NCI-H82 treated with DMSO at 0.1 percent for 48 hours (cell line): ENCODE results near the gene KDM3B.
"Not testable (repeated sequence)": the region's sequence is repeated elsewhere in the genome, so short reads cannot be mapped to it uniquely, and the experiment has no call there.

ENCODE experiments used
- DNase-seq: peaks from one replicate; lab custom pipeline; 2025; ENCODE audit not compliant: unreplicated experiment; lab: John Stamatoyannopoulos, UW

Gene KDM3B, protein sequence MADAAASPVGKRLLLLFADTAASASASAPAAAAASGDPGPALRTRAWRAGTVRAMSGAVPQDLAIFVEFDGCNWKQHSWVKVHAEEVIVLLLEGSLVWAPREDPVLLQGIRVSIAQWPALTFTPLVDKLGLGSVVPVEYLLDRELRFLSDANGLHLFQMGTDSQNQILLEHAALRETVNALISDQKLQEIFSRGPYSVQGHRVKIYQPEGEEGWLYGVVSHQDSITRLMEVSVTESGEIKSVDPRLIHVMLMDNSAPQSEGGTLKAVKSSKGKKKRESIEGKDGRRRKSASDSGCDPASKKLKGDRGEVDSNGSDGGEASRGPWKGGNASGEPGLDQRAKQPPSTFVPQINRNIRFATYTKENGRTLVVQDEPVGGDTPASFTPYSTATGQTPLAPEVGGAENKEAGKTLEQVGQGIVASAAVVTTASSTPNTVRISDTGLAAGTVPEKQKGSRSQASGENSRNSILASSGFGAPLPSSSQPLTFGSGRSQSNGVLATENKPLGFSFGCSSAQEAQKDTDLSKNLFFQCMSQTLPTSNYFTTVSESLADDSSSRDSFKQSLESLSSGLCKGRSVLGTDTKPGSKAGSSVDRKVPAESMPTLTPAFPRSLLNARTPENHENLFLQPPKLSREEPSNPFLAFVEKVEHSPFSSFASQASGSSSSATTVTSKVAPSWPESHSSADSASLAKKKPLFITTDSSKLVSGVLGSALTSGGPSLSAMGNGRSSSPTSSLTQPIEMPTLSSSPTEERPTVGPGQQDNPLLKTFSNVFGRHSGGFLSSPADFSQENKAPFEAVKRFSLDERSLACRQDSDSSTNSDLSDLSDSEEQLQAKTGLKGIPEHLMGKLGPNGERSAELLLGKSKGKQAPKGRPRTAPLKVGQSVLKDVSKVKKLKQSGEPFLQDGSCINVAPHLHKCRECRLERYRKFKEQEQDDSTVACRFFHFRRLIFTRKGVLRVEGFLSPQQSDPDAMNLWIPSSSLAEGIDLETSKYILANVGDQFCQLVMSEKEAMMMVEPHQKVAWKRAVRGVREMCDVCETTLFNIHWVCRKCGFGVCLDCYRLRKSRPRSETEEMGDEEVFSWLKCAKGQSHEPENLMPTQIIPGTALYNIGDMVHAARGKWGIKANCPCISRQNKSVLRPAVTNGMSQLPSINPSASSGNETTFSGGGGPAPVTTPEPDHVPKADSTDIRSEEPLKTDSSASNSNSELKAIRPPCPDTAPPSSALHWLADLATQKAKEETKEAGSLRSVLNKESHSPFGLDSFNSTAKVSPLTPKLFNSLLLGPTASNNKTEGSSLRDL (N-terminal part only)

DNA sequence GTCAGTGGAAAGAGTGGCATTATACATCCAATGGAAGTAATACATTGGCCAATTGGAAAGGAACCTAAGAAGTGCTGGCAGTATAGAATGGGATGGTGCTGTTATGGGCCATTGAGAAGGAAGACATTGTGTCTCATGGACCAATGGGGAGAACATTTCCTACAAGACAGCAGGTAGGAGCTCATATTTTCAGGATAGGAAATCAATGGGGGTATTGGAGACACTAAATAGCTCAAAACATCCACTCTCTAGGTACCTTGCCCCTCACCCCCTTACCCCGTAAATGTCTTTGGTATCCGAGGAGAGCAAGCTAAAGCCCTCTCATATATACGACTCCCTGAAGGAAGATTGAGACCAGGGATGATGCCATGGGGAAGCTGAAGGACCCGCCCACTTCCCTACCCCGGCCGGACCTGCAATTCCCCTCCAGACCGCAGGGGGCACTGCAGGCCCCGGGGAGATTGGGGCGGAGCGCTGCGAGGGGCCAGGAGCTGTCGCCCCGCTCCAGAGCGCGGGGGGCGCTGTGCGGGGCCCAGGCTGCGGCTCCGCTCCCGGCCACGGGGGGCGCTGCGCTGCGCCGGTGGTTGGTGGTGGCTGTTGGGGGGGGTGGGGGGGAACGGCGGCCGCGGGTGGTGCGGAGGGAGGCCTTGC, at the start of gene KDM3B:
Gene KDM3B, plus strand, starts transcription at position 615 of the 651 bp plus-strand sequence. CDS start 111 bp downstream, outside the sequence.
- peak; percentile 52 for DNase-seq

DNA sequence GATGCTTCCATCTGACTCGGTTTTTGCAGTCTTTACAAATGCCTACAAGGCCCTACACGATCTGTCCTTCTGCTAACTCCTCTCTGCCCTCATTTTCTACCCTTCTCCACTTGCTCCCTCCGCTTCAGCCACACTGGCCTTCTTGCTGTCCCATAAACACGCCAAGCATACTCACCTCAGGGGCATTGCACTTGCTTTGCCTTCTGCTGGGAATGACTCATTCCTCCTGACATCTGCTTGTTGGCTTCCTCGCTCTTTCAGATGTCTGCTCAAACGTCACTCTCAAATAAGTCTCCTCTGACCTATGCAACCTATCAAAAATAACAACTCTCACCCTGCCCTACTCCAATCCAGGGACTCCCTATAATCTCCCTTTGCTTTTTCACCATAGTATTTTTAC, 49.1 kb upstream of the KDM3B start:
- DNase-seq: no peak

DNA sequence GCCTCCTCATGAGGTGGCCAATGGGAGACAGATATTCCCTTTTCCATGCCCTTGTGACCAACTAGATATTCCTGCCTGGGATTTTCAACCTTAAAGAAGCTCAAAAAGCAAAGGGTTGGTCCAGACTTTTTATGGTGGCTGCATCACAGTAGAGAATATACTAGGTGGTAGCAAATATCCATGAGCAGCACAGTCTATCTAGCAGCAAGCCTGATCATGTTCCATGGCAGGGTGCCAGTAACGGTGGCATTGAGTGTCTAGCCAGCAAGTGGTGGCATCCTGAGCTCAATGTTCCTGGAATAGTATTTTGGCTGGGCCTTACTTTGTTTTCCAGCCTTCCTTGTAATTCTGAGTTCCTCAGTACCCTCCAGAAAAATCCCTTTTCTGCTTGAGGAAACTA, 46.7 kb upstream of the KDM3B start:
- no peak for DNase-seq

DNA sequence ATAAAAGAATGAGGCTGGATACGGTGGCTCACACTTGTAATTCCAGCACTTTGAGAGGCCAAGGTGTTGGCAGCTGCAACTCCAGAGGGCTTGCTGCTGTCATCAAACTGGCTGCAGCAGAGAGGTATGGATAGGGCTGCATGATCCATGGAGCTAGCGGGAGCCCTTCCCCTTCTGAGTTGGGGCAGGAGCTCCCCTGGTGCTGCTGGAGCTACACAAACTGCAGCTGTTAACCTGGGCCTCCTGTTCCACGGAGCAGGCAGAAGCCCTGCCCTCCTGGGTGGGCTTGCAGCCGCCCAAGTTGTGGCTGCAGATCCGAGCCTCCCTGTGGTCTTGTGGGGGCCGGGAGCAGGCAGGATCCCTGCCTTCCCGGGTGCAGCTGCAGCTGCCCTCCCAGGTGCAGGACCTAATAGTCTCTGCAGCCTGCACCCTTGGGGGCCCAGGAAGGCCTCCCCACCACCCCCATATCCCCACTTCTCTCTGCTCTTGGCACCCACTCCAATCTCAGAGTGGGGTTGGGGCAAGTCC, 36.7 kb upstream of the KDM3B start:
- no peak for DNase-seq

DNA sequence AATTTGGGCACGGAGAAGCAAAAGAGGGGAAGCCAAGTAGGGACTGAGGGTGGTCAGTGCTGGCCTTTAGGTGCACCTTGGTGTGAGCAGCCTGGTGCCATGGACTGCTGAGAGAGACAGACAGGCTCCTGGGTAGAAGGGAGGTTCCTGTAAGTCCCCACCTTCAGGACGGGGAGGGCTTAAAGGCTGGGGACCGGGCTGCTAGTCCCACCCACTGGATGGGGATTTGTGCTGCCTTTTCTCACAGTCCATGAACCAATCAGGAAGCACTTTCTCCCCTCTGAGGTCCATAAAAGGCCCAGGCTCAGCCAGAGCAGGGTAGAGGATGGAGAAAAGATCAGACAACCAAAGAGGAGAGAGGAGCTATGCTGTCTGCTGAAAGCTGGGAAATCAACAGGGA, 36.1 kb upstream of the KDM3B start:
- DNase-seq: no peak

DNA sequence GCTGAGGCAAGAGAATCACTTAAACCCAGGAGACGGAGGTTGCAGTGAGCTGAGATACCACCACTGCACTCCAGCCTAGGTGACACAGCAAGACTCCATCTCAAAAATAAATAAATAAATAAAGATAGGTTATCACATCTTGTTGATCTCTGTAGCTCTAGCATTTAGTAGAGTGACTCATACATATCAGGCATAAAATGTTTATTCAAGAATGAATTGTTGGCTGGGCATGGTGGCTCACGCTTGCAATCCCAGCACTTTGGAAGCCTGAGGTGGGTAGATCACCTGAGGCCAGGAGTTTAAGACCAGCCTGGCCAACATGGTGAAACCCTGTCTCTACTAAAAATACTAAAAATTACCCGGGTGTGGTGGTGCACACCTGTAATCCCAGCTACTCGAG, 34.3 kb upstream of the KDM3B start:
- DNase-seq: not testable (repeated sequence)

DNA sequence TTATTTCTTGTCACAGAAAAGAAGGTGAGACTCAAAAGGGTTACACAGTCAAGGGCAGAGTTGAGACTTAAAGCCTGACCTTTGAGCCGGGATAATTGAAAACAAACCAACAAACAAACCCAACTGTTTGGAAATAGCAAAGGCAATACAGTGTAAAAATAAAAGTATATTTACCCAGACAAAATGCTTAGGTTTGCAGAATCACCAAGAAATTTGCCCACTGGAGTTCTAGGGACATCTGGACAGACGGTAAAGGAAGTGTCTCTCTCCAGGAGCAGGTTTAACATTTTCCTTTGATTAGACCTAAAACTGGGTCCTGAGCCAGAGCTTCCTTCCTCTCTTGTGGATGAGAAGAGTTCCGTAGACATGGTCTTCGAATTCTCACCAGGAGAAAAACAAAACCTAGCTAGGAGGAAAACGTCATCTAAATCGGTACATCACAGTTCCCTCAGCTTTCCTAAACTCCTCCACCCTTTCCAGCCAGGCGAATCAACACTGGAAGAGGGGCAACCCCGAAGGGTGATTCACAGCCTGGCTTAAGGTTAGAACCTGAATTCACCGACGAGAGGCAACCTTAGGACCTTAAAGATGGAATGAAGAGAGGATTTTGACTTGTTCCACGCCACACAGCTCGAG, 21.6 kb upstream of the KDM3B start:
- DNase-seq: no peak

DNA sequence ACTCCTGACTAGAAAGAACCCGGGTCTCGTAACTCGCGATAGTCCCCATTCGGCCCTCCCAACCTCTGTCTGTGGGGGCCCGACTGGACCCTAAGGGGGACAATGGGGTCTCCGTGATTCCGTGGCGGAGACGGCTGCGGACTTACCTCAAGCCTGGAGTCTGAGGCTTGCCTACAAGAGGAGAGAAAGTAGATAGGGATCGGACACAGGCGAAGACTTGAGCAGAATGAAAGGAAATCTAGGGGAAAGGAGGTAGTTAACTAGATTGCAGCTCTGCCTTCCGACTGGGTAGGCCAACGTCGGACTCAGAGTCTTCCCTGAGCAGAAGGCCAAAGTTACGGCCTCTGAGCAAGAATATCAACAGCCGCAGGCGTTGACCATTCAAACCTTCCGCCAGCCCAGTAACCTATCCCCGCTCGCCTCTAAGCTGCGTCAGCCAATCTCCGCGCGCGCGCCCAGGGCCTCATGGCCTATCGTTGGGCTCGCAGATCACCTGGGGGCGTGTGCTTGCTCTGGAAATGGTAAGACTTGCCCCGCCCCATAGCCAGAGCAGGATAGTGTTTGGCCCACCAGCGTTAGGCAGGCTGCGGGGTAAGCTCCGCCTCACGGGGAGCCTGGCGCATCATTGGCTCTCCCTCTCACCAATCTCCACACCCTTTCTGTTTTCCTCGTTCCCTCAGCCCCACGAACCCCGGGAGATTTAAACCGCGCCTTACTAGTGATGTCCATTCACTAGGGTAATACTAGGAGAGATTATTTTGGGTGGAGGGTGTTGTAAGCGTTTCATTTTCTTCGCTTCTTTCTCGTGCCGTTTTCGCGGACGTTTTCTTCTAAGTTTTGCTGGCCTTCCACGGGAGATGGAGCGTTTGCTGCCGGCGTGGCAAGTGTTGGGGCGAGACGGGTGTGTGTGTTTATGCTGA, 20.8 kb upstream of the KDM3B start, which contains the start of gene CDC25C:
Gene CDC25C, minus strand, starts transcription at position 356 of the 920 bp plus-strand sequence. CDS start 624 bp downstream, outside the sequence.
- peak; percentile 98 for DNase-seq

DNA sequence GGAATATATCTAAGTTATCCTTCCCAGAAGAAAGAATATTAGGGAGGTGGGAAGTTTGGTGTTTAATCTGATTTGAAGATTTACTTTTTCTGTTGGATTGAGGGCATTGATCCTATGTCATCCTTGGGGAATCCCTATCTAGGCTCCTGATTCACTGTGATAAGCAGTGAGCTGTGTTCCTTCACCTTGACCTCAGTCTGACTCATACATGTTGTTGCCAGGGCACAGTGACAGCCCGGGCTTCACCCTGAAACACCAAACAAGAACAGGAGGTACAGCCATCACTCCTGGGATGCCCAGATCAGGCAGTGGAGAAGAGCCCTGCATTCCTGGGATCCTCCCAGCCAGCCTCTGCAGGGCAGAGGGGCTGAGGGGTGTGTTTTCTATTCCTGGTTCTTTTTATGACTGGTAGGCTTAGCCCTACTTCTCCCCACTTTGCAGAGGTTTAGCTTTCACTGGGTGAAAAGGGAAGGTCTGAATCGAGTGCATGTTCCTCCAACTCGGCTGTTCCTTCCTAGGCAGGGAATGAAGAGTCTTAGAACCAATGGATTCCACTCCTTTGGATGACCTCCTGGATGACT, 17.5 kb upstream of the KDM3B start:
- peak; percentile 4 for DNase-seq

DNA sequence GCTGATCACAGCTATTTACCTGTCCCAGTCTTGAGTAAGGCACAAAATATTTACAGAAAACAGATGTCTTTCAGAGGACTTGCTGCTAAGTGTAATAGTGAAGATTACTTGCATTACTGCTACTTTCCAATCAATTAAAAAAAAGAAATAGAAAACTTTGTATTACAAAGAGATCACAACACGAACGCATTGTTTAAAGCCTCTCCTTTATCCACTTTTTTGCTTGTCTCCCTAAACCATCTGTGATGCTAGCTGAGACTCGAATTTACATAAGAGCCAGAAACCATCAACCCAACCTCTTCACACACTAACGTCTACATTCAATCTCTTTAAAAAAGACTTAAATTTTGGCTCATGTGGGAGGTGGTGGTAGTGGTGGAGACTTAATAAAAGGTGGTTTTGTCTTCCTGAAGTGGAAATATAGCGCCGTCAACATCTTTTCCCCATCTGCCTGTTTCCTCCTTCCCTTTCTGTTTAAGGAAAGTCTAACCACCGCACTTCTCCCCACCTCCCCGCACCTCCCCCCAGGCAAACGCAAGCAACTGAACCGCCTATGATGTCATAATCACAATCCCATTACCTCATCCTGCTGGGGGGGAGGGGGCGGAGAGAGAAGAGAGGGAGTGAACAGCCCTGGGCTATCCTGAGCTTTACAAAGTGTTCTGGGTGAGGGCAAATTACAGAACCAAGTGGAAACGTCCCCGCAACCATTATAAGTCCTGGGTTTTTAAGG, 15.4 kb upstream of the KDM3B start:
- DNase-seq: peak; percentile 66

DNA sequence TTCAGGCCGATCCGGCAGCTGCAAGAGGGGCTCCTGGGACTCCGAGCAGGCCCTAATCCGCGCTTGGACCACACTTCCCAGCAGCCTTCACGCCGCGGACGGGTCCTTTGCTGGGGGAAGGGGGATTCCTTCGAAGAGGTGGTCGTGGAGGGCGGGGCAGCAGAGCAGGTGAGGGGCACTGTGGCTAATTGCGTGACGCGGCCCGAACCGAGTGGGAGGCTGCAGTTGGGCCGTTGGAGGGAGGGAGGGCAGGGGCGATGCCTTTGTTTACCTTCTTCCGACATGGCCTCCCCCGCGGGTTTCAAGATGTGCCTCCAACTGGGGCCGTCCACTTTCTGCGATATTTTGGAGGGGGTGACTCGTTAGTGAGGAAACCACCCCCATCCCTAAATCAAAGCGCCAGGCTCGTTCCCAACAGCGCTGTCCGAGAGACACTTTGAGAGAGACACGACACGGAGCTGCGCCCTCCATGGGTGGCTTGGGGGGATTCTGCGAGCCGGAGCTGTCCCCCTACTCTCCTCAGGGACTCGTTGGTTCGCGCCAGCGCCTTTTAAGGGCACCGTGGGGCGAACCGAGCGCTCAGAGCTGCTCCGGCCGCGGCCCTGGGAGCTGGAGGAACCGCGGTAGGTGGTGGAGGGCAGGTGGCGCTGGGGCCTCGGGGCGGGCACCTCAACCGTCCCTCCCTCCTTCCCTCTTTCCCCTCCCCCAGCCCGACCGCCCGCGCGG, 14.6 kb upstream of the KDM3B start, which contains the start of gene FAM53C:
Gene FAM53C, plus strand, starts transcription at position 582 of the 726 bp plus-strand sequence. CDS start 3,070 bp downstream, outside the sequence.
- DNase-seq: peak; percentile 66

DNA sequence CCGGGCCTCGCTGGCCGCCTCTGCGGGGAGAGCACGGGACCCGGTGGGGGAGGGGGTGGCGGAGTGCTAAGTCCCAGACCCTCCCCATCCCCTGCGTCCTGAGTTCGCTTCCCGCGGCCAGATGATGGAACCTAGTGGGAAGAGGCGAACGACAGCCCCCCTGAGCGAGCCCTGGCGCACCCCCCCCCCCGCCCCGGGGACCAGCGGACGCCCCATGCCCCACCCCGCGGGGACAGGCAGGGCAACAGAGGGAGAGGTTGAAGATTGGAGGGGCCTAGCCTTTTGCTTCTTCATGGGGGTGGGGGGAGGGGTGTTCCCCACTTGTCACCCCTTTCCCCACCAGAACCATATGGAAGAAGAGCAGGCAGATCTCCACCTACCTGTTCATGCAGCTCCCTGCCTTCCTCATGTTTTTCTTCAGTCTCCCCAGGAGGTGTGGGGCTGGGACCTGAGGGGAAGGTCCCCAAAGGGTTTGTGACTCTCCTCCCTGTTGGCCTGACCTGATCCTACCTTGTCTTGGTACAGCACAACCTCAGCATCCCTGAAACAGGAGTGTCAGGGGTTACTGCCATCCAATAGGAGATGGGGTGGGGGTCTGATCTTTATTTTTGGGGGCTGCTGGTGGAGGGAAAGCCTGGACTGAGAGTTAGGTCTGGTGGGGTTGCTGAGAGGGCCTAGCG, 13.9 kb upstream of the KDM3B start:
- DNase-seq: no peak

DNA sequence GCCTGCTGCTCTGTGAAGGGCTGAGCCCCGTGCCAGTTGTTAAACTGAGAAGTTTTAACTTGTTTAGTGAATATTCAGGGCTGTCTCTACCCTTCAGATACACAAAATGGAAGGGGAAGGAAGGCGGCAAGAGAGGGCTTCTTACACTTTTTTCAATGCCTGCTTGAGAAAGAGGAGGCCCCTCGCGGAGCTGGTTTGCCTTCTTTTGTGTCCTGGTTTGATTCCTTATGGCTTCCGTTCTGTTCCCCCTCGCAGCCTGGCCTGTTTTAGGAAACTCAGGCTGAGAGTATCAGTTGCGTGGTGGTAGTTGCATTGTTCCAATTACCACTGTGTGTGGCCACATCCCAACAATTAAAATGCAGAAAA, 13.4 kb upstream of the KDM3B start:
- no peak for DNase-seq

DNA sequence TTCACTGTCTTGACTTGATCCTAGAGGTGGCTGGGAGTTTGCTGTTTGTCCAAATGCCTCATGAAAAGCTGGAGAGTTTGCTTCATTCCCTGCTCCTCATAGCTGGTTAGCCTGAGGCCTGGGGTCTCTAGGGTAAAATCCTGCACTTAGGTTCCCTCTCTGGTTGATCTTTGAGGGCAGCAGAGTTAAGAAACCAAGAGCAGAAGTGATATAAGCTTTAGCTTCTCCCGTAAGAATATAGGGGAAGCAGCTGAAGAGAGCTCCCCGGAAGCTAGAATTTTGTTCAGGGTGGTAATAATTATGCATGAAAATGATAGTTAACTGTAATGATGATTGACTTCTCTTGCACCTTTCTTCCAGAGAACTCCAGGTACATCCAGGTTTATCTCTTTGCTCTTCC, 13.0 kb upstream of the KDM3B start:
- DNase-seq: no peak

DNA sequence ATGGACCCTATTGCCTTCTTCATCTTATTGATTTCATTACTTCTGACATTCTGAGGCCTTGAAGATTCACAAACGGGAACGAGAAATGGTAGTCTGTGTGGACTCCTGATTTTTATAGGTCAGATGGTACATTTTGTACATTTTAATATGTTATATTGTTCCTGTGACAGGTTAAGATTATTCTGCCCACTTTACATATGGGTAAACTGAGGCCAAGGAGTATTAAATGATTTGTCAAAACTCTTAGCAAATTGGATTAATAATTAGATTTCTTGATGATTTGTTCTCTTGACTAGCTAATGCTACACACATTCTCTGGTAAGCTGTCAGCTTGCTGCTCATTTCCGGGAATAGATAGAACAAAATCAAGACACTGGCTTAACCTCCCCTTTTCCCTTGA, 12.5 kb upstream of the KDM3B start:
- DNase-seq: no peak

DNA sequence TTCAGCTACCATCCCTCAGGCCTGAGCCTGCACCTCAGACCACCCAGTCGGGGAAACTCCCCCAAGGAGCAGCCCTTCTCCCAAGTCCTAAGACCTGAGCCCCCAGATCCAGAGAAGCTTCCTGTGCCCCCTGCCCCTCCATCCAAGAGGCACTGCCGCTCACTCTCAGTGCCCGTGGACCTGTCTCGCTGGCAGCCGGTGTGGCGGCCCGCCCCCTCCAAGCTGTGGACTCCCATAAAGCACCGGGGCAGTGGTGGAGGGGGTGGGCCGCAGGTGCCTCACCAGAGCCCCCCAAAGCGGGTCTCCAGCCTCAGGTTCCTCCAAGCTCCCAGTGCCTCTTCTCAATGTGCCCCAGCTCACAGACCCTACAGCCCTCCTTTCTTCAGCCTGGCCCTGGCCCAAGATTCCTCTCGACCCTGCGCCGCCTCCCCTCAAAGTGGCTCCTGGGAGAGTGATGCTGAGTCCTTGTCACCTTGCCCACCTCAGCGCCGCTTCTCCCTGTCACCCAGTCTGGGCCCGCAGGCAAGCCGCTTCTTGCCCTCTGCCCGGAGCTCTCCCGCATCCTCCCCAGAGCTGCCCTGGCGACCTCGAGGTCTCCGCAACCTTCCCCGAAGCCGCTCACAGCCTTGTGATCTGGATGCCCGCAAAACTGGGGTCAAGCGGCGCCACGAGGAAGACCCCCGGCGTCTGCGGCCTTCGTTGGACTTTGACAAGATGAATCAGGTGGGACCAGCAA, 7.4 kb upstream of the KDM3B start:
- no peak for DNase-seq
